Middle frontal gyrus (tissue), 1 donor: ENCODE data around the gene BDP1.
"Not testable (repeated sequence)": the region's sequence is repeated elsewhere in the genome, so short reads cannot be mapped to it uniquely, and the experiment has no call there.

Experiments
- DNase-seq: peaks from one replicate; pipeline ENCODE4 v3.0.0-alpha.2; 2015; ENCODE audit warnings: low spot score; ENCODE audit errors: extremely low spot score

The BDP1 gene

DNA sequence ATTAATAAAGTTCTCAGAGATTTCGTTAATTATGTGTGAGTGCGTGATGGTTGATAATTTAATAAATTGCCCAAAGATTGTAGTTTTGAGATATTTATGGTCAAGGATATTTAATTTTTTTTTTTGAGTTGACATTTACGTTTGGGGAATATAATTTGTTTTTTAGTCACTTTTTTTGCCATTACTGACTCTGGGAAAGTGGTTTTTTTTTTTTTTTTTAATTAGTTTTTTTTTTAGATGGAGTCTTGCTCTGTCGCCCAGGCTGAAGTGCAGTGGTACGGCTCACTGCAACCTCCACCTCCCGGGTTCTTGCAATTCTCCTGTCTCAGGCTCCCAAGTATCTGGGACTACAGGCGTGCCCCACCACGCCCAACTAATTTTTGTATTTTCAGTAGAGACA lies 1.7 kb downstream of the BDP1 start:
- no peak for DNase-seq

DNA sequence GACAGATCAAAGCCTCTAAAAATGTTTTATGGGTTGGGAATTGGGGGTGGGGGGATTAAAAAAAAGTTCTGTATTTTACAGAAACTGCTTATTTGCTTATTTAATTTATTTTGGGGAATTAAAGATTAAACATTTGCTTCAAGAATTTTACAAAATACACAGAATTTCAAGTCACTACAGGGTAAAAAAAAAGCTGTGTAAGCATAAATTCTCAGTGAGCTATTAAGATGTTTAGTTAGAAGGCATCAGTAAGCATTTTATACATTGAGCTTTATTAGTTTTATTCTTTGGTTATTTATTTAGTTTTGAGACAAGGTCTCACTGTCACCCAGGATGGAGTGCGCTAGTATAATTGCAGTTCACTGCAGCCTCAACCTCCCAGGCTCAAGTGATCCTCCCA lies 5.2 kb downstream of the BDP1 start:
- no peak for DNase-seq

DNA sequence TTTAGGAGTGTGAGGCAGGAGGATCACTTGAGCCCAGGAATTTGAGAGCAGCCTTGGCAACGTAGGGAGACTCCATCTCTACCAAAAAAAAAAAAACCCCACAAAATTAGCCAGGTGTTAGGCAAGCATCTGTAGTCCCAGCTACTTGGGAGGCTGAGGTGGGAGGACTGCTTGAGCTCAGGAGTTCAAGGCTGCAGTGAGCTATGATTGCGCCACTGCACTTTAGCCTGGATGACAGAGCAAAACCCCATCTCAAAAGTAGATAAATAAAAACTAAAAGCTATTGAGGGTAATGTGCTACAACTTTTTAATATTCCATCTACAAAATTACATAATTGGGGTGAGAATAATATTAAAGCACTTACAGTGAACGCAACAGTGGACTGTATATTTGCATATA lies 5.9 kb downstream of the BDP1 start:
- no peak for DNase-seq

DNA sequence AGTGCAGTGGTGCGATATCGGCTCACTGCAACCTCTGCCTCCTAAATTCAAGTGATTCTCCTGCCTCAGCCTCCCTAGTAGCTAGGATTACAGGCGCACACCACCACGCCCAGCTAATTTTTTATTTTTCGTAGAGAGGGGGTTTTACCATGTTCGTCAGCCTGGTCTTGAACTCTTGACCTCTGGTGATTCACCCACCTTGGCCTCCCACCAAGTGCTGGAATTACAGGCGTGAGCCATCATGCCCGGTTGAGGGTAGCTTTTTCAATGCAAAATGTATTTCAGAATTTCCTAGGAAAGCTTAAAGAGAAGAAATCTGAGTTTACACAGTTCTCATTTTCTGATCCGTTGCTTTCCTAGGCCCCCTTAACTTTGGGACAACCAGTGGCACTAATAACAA lies 15.7 kb downstream of the BDP1 start:
- DNase-seq = no peak

DNA sequence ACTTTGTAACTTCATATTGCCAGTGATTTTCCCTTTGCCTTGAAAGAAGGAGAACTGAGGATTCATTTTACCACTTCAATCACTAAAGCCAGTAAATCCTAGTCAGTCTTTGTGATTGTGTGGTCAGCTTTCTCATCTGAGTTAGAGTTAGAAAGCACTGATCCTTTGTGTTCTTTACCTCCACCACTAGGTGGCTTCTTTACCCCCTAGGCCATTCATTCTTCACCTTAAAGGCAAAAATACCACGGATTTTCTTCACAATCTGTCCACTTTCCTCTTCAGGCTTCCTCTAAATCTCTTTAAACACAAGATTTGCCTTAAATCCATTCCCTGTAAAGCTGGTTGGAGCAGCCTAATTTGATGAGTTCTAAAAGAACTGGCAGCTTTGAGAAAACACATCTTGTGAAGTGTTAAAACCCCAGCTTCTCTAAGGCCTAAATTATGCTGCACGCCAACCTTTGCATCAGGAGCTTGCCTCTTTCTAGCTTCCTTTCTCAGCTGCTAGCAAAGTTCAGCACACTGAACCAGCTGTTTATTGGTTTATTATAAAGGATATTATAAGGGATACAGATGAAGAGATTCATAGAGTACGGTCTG lies 20.4 kb downstream of the BDP1 start:
- DNase-seq = no peak

DNA sequence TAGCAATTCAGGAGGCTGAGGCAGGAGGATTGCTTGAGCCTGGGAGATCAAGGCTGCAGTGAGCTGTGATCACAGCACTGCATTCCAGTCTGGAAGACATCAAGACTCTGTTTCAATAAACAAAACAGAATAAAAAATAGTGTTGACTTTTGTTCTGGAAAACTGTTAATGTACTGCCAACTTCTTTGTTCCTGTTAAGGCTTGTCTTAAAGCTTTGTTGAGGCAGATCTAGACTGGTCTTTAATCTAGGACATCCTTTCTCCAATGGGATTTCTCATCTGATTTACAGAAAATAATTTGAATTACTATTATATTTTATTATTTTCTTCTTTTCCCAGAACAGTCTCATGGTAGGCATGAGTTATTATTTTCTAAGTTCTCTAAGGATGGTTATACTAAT lies 26.0 kb downstream of the BDP1 start:
- DNase-seq = no peak

DNA sequence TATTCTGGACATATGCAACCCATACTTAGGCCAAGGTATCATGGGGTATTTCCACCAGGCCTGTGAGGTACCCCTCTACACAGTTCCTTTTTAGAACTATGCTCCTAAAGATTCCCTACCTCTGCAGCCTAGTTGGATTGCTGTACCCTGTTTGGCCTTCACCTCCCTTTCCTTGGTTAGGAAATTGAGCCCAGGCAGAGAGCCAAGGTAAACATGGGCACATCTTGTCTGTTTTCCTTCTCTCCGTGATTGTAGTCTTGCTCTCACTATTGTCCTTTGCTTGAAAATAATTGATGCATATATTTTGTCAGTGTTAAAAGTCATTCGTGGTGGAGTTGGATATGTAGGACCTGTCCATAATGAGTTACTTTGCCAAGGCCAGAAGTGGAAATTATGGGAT lies 26.7 kb downstream of the BDP1 start:
- DNase-seq = no peak

DNA sequence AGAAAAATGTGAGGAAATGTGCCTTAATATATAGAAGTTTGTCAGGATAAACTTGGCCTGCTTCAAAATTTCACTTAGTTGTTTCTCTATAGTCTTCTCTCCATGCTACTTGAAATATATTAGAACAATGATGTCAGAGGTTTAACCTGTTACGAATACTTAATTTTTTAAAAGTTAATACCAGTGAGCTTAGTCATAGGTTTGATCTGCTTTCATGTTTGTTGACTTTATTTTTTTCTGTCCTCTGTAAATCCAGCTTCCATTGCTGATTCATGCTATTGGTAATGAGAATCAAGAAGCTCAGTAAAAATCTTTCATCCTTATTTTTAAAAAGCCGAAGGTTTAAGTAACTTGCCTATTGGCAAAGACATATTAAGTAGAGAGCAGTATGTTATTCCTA lies 27.9 kb downstream of the BDP1 start:
- no peak for DNase-seq

DNA sequence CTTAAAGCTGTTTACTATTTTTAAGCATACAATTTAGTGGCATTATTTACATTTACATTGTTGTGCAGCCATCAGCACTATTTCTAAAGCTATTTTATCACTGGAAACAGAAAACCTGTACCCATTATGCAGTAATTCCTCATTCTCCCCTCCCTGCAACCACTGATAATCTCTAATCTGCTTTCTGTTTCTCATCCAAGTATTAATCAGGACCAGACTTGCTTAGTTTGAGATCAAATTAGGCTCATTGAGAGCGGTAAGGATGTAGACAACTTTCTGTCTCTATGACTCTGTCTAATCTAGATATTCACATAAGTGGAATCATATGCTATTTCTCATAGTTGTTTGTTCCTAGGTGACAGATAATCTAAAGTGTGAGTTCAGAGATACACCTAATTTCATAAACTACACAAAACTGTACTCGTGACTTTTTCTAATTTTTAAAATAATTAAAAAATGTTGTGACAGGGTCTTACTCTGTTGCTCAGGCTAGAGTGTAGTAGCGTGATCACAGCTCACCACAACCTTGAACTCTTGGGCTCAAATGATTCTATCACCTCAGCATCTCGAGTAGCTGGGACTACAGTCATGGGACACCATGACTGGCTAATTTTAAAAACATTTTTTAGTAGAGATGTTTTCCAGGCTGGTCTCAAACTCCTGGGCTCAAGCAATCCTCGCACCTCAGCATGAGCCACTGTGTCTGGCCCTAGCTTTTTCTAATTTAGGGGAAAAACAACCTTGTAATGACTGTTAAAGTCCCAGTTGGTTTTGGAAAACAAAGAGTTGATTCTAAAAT lies 37.6 kb downstream of the BDP1 start:
- no peak for DNase-seq

DNA sequence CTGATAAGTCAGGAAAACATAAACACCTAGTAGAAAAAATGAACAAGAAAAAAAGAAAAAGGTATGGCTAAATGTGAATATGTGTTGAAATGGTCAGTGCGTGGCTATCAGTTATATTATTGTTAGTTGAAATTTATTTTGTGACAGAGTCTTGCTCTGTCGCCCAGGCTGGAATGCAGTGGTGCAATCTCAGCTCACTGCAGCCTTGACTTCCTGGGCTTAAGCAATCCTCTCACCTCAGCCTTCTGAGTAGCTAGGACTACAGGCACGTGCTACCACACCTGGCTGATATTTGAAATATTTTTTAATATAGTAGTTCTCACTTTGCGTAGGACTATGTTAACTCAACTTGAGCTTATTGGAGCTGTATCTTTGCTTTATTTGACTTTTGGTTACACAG lies 38.8 kb downstream of the BDP1 start:
- DNase-seq = not testable (repeated sequence)

DNA sequence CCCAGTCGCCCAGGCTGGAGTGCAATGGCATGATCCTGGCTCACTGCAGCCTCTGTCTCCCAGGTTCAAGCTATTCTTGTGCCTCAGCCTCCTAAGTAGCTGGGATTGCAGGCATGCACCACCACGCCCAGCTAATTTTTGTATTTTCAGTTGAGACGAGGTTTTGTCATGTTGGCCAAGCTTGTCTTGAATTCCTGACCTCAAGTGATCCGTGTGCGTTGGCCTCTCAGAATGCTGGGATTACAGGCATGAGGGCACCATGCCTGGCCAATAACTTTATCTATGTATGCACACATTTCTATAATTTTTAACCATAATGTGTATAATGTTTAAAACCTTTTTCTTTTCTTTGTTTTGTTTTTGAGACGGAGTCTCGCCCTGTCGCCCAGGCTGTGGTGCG lies 43.3 kb downstream of the BDP1 start:
- not testable (repeated sequence) for DNase-seq

DNA sequence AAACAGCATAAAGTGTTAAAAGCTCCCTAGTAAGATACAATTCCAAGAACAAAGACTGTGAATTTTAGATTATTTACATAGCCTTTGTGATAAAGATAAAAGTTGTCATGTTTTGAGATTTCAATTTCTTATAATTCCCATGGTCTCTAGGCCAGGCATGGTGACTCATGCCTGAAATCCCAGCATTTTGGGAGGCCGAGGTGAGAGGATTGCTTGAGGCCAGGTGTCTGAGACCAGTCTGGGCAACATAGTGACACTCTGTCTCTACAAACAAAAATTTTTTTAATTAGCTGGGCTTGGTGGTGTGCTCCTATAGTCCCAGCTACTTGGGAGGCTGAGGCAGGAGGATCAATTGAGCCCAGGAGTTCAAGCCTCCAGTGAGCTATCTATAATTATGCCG lies 48.1 kb downstream of the BDP1 start:
- no peak for DNase-seq

DNA sequence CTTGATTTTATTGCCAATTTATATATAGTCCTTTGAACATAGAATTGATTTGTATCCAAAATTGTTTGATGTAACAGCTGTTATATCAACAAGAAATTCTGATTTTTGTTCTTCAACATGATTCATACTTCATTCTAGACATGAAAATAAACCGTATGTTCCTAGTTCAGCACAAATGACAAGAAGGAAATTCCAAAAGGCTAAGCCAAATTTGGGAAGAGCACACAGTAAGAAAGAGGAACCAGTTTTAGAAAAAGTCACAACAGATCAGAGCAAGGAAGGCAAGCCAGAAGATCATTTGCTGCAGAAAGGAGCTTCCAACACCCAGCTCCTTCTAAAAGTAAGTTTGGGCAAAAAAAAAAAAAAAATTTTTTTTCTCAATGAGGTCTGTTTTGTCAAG lies 66.7 kb downstream of the BDP1 start:
- DNase-seq = no peak

DNA sequence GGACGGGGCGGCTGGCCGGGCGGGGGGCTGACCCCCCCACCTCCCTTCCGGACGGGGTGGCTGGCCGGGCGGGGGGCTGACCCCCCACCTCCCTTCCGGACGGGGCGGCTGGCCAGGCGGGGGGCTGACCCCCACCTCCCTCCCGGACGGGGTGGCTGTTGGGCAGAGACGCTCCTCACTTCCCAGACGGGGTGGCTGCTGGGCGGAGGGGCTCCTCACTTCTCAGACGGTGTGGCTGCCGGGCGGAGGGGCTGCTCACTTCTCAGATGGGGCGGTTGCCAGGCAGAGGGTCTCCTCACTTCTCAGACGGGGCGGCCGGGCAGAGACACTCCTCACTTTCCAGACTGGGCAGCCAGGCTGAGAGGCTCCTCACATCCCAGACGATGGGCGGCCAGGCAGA lies 70.2 kb downstream of the BDP1 start:
- DNase-seq = not testable (repeated sequence)

DNA sequence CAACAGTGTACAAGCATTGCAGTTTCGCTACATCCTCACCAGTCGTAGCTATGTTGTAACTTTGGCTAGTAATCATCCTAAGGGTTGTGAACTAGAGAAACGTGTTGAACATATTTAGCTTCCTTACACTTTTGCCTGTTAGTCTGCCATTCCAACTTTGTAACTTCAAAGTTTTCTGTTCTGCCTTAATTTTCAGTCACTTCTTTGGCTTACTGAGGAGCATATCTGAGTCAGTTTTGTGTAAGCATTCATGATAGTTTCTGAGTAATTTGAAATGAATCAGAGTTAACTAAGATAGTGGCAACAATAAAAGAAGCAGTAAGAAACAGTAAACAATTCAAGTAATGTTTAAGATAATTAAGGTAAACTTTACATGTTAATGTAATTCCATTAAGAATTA lies 72.8 kb downstream of the BDP1 start:
- no peak for DNase-seq

DNA sequence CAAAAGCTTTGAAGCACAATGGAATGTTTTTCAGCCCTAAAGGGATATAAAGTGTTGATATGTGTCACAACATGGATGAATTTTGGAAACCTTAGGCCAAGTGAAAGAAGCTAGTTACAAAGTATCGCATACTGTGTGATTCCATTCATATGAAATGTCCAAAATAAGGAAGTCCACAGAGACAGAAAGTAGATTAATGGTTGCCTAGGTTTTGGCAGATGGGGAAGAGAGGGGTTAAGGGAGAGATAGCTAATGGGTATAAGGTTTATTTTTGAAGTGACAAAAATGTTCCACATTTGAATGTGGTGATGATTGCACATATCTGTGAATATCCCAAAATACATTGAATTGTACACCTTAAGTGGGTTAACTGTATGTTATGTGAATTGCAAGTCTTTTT lies 74.2 kb downstream of the BDP1 start:
- no peak for DNase-seq

DNA sequence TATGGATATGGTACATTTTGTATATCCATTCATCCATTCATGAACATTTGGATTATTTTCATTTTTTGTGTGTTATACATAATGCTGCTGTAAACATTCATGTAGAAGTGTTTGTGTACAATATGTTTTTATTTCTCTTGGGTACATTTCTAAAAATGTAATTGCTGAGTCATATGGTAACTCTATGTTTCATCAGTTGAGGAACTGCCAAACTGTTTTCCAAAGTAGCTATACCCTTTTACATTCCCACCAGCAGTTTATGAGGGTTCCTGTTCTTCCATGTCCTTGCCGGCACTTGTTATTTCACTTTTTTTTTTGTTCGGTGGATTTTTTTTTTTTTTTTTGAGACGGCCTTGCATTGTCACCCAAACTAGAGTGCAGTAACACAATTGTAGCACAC lies 77.7 kb downstream of the BDP1 start:
- no peak for DNase-seq

DNA sequence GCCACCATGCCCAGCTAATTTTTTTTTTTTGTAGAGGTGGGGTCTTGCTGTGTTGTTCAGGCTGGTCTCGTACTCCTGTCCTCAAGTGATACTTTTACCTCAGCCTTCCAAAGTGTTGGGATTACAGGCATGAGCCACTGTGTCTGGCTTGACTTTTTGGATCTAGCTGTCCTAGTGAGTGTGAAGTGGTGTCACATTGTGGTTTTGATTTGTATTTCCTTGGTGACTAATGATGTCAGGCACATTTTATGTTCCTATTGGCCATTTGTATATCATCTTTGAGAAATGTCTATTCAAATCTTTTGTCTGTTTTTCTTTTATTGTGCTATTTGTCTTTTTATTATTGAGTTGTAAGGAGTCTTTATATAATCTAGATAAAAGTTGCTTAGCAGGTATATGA lies 78.2 kb downstream of the BDP1 start:
- DNase-seq = no peak

DNA sequence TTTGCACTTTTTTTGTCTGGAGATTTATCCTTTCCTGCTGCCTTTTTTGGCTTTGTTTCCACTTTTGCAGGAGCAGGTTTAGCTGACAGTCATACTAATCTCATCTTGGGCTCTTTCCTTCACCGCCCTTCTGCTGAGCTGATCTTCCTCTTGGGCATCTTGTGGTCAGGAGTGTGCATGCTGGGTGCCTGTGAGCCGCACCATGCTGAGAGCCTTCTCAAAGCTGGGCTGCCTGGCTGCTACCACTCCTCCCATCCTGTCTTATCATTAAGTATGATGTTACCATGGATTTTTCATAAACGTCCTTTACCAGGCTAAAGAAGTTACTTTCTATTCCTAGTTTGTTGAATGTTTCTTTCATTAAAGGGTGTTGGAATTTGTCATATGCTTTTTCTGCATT lies 82.2 kb downstream of the BDP1 start:
- DNase-seq = no peak

DNA sequence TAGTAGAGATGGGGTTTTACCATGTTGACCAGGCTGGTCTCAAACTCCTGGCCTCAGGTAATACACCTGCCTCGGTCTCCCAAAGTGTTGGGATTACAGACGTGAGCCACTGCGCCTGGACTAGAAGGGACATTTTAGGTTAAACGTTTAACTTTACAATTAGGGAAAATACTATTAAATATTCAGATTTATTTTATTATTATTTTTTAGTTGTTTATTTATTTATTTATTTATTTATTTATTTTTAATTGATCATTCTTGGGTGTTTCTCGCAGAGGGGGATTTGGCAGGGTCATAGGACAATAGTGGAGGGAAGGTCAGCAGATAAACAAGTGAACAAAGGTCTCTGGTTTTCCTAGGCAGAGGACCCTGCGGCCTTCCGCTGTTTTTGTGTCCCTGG lies 95.4 kb downstream of the BDP1 start:
- not testable (repeated sequence) for DNase-seq

DNA sequence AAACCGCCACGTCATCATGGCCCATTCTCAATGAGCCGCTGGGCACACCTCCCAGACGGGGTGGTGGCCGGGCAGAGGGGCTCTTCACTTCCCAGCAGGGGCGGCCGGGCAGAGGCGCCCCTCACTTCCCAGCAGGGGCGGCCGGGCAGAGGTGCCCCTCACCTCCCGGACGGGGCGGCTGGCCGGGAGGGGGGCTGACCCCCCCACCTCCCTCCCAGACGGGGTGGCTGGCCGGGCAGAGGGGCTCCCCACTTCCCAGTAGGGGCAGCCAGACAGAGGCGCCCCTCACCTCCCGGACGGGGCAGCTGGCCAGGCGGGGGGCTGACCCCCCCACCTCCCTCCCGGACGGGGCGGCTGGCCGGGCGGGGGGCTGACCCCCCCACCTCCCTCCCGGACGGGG lies 96.1 kb downstream of the BDP1 start:
- DNase-seq = not testable (repeated sequence)

DNA sequence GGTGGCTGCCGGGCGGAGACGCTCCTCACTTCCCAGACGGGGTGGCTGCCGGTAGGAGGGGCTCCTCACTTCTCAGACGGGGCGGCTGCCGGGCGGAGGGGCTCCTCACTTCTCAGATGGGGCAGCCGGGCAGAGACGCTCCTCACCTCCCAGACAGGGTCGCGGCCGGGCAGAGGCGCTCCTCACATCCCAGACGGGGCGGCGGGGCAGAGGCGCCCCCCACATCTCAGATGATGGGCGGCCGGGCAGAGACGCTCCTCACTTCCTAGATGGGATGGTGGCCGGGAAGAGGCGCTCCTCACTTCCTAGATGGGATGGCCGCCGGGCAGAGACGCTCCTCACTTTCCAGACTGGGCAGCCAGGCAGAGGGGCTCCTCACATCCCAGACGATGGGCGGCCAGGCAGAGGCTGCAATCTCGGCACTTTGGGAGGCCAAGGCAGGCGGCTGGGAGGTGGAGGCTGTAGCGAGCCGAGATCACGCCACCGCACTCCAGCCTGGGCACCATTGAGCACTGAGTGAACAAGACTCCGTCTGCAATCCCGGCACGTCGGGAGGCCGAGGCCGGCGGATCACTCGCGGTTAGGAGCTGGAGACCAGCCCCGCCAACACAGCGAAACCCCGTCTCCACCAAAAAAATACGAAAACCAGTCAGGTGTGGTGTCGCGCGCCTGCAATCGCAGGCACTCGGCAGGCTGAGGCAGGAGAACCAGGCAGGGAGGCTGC lies 96.7 kb downstream of the BDP1 start:
- DNase-seq = not testable (repeated sequence)

DNA sequence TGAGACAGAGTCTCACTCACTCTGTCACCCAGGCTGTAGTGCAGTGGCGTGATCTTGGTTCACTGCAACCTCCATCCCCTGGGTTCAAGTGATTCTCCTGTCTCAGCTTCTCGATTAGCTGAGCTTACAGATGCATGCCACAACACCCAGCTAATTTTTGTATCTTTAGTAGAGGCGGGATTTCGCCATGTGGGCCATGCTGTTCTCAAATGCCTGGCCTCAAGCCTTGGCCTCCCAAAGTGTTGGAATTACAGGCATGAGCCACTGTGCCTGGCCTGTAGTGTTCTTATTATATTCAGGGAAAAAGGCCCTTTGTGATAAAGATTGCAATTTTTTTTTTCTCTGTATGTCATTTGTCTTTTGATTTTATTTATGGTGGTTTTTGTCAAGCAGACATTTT lies 107.7 kb downstream of the BDP1 start:
- DNase-seq = no peak
